GM20431 (cell line): ENCODE data around the gene NBPF20.
"Not testable (repeated sequence)": the region's sequence is repeated elsewhere in the genome, so short reads cannot be mapped to it uniquely, and the experiment has no call there.

Experiments used
- in situ Hi-C: fragments of 300-500 bp; cut with MseI, MboI; formaldehyde crosslinking; loops from one replicate; pipeline ENCODE4 v1.15.0; 2020; ENCODE audit warnings: low sequenced_read_pairs; ENCODE audit not compliant: unreplicated experiment

NBPF20 gene

GRCh38 chr1:145429329-145429728 lies 3.9 kb upstream of the NBPF20 start:
- in situ Hi-C loops: not testable (repeated sequence)

GRCh38 chr1:145424612-145425435 lies 579 bp downstream of the NBPF20 start:
- in situ Hi-C loops: not testable (repeated sequence)

- in situ Hi-C loops: not testable (repeated sequence)
Observed at GRCh38 chr1:145415149-145415548, 10.3 kb downstream of the NBPF20 start.

- in situ Hi-C loops: not testable (repeated sequence)
Observed at GRCh38 chr1:145407266-145407665, 18.1 kb downstream of the NBPF20 start.

GRCh38 chr1:145404949-145405348 lies 20.5 kb downstream of the NBPF20 start:
- in situ Hi-C loops: not testable (repeated sequence)

- in situ Hi-C loops: not testable (repeated sequence)
Observed at GRCh38 chr1:145400701-145401100, 24.7 kb downstream of the NBPF20 start.
